NCI-H2029 (cell line): ENCODE measurements around the gene RARS1.
"Not testable (repeated sequence)": the region's sequence is repeated elsewhere in the genome, so short reads cannot be mapped to it uniquely, and the experiment has no call there.

ENCODE experiments used
- DNase-seq: peaks from one replicate; lab custom pipeline; 2025; lab: John Stamatoyannopoulos, UW

The RARS1 gene

DNA sequence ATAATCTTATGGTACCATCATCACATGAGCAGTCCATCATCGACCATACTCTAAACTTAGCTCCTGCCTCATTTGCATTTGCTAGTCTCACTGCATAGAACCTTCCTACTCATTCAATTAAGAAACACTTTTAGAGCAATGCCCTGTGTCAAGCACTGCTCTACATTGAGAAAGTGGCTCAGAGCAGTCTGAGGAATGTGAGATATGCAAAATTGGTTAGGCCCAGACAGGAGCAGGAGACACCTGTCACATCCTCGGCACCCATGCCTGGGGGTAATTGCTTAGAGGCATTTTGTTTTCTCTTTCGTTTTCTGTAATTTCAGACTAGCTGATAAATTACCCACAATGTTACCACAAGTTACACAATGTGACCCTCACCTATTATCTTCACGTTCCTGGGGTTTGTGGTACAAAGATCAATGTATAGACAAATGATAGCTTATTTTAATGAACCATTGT, 4.9 kb upstream of the RARS1 start:
- no peak for DNase-seq

DNA sequence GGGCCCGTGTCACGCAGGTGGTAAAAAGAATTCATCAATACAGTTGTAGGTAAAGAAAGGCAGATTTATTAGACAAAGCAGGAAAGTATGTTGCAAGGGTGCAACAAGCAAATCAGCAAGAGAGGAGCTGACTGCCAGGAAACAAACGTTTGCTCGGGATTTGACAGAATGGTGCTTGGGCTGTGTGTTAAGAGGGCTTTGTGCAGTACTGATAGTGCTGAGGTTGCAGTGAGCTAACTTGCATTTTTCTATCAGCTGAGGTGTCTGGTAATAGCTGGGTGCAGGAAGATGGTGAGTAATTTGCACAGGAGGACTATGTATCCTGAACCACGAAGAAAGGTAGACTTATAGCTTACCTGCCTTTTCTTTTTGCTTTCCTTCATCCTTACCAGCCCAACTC, 3.9 kb upstream of the RARS1 start:
- DNase-seq: no peak

DNA sequence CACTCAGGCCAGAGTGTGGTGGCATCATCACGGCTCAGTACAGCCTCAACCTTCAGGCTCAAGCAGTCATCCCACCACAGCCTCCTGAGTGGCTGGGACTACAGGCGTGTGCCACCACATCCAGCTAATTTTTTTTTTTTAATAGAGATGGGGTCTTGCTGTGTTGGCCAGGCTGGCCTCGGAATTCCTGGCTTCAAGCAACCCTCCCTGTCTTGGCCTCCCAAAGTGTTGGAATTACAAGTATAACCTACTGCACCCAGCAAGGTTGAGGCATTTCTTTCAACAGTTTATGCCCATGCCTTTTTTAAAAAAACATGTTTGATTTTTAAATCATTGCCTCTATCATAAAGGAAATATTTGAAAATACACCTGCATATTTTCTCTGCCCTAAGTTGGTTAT, 2.8 kb downstream of the RARS1 start:
- no peak for DNase-seq

GRCh38 chr5:168494057-168494555, 7.8 kb downstream of the RARS1 start:
- DNase-seq: no peak

- no peak for DNase-seq
Measured at GRCh38 chr5:168502563-168503237, 16.4 kb downstream of the RARS1 start.

GRCh38 chr5:168513861-168514428, 27.7 kb downstream of the RARS1 start:
- no peak for DNase-seq

- DNase-seq: no peak
Measured at GRCh38 chr5:168525856-168526255, 39.6 kb downstream of the RARS1 start.

DNA sequence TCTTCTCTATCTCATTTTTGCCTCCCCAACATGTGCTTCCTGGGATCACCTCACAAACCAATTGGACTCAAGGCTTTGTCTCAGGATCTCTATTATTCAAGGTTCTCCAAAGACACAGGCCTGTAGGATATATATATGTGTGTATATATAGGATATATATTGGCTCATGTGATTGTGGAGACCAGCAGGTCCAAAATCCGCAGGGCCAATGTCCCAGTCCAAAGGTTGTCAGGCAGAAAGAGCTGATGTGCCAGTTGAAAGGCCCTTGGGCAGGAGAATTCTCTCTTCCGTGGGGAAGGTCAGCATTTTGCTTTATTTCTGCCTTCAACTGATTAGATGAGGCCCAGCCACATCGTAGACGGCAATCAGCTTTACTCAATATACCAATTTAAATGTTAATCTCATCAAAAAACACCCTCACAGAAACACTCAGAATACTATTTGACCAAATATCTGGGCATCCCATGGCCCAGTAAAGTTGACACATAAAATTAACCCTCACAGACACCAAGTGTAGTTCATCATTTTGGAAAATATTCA, 41.6 kb downstream of the RARS1 start:
- no peak for DNase-seq

DNA sequence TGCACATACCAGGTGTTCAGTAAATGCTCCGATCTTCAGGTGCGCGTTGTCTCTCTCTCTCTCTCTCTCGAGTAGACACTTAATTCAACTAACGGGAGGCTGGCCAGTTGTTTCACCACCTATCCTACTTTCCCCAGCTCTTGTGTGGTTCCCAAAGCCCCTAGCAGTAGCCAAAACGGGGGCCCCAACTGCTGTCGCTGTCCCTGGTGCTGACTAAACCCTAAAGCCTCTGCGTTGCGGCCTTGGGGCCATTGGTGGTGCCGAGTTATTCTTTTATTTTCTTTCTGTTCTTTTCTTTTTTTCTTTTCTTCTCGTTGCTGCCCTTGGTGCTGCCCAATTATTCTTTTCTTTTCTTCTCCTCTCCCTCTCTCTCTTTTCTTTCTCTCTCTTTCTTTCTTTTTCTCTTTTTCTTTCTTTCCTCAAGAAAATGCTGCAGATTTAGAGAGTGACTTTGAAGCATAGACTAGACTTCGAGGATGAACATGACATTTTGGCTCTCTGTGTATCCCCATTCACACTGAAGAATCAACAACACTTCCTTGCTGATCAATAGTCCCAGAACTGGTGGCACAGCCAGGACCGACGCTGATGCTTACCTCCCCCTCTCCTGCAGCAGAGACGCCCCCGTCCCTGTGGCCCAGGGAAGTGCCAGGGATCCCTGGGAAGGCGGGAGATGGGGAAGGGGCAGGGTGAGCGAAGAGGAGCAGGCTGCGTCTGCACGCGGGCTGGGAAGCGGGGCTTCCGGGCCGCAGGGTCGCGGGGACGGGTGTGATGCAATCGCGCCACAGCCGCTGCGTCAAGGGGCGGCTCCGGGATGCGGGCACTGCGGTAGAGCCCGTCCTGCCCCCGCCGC, 42.5 kb downstream of the RARS1 start, which contains the start of gene FBLL1:
TSS of gene FBLL1 (plus strand) at position 785 of the 853 bp plus-strand sequence. CDS start 200 bp downstream, outside the sequence.
- peak; percentile 35 for DNase-seq

DNA sequence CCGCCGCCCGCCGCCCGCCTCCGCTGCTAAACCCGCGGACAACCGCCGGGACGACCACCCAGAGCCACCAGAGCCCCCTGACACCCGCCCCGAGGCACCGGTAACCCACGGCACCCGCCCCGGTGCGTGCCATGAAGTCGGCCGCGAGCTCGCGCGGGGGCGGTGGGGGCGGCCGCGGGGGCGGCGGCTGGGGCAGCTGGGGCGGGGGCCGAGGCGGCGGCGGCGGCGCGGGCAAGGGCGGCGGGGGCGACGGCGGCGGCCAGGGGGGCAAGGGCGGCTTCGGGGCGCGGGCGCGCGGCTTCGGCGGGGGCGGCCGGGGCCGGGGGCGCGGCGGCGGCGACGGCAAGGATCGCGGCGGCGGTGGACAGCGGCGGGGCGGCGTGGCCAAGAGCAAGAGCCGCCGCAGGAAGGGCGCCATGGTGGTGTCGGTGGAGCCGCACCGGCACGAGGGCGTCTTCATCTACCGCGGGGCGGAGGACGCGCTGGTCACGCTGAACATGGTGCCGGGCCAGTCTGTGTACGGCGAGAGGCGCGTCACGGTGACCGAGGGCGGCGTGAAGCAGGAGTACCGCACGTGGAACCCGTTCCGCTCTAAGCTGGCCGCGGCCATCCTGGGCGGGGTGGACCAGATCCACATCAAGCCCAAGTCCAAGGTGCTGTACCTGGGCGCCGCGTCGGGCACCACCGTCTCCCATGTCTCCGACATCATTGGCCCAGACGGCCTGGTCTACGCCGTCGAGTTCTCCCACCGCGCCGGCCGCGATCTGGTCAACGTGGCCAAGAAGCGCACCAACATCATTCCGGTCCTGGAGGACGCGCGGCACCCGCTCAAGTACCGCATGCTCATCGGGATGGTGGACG, 43.3 kb downstream of the RARS1 start:
- DNase-seq: no peak

DNA sequence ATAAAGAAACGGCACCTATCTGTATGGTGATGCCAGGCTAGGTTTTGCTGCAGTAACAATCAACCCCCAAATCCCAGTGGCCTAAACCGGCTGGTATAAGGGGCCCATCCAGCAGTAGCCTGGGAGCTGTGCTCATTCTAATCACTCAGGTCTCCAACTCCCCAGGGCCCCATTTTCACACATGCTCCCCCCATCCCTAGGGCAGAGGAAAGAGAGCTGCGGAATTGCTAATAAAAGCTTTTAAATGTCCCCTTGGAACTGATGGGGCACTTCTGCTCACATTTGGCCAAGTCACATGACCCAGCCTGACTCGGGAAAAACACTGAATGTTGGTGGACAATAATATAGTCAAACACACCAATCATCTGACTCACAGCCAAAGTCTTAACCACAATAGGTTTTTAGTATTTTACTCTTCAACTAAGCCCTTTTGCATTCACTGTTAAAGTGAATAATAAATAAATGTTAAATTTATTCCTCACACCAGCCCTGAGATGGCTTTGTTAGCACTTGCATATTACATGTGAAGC, 44.4 kb downstream of the RARS1 start:
- no peak for DNase-seq

- no peak for DNase-seq
Measured at GRCh38 chr5:168531191-168531590, 44.9 kb downstream of the RARS1 start.

DNA sequence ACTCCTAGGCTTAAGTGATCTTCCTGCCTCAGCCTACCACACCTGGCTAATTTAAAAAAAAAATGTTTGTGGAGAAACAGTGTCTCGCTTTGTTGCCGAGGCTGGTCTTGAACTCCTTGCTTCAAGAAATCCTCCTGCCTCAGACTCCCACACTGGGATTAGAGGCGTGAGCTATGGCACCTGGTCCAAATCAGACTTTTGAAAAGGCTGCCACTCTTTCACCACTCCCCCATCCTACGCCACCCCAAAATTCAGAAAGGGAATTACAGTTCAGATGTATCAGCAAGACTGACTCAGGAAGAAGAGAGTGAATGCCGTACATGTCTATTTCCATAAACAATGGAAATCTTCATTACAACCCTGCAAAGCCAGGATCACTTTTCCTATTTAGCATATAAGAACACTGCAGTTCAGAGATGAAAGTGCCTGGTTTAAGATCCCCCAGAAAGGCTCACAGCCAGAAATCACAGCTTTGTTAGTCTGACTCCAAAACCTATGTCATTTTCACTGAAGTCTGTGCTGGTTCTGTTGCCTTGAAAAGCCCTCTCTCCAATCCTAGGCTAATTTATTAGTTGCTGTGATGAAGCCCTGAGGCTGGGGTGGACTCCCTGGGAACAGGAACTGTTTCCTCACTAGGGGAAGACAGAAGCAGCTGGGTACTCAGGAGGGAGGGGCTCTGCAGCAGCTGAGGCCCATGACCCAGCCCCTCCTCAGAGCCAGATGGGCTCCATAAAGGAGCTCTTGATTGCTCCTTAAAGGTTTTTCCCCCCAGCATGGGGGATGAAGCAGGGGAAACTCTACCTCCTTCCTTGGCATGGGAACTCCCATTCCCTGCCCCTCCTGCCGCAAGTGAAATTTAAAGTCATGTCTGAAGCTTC, 46.0 kb downstream of the RARS1 start:
- no peak for DNase-seq

GRCh38 chr5:168534351-168534750, 48.1 kb downstream of the RARS1 start:
- DNase-seq: not testable (repeated sequence)

DNA sequence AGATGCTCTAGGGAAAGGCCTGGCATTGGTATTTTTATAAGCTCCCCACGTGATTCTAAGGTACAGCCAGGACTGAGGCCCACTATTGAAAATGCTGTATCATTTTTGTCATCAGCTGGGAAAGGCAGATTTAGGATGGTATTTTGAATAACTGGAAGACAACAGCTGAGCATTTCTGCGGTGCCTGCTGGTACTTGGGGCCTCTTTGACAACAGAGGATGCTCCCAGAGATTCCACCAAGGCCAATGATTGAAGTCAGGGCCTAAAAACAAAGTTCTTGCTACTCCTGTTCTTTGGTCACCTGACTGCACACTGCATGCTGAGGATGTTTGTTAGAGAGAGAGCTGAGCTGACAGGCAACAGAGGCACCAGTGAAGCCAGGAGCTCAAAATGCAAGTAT, 50.9 kb downstream of the RARS1 start:
- DNase-seq: no peak

- DNase-seq: no peak
Measured at GRCh38 chr5:168549554-168549953, 63.3 kb downstream of the RARS1 start.

DNA sequence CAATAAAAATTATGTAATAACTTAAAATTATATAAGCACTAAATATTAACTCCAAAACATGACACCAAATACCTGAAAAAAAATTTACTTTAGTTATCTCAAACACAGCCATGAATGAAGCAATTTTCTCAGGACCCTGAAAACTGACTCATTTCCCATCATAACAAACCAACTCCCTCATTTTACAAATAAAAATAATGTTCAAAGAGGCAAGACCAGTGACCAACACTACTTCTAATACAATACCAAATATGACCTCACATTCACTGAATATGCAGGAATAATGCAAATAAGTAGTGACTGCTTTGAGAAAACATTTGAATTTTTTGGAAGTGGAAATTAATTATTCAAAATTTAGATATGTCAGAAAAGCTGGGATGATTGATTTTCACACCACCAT, 64.4 kb downstream of the RARS1 start:
- DNase-seq: no peak

GRCh38 chr5:168552146-168552545, 65.9 kb downstream of the RARS1 start:
- DNase-seq: no peak

GRCh38 chr5:168553377-168554130, 67.3 kb downstream of the RARS1 start:
- no peak for DNase-seq
